Regular cardiac myocyte (primary cell): ENCODE measurements around the gene AGAP4. TPM values are rescaled to one million over a fixed set of nuclear protein-coding genes. Genes with fewer than 3 reads are reported as not detected.

Experiments used
- total RNA-seq: library from RNA; depleted of rRNA; stranded (reverse); fragments of >200 nt; gene quantifications from 2 replicates; pipeline ENCODE4 v1.2.3, GENCODE V29; 2014

The AGAP4 gene
- total RNA-seq: 3.3 and 3.4 TPM in 2 replicates

DNA sequence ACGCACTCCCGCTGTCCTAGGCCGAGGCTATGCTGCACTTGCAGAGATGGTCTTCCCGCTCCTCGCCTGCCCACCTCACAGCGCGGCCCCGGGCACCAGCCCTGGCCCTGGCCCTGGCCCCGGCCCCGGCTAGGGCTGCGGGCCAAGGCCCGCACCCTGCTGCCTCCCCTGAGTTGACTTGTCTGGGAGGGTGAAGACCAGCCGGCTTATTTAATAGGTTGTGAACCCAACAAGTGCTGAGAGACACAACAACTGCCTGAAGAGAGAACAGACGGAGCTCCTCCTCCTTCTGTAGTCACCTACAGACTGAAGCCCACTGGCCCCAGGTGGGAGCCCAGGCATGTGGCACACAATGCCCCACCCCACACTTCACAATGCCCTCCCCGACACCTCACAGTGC is at the start of gene AGAP4:
TSS of gene AGAP4 (minus strand) at position 101 of the 400 bp plus-strand sequence. CDS start 153 bp downstream, outside the sequence.

Other genes with a start within 250 kb of the AGAP4 start
- 7.6 and 8.4 TPM in 2 replicates for gene ZFAND4, start 174.7 kb downstream of the AGAP4 start, total RNA-seq
- gene WASHC2C, start 120.2 kb downstream of the AGAP4 start, total RNA-seq: 14.4 and 17.2 TPM in 2 replicates
- gene TIMM23, start 125.0 kb upstream of the AGAP4 start, total RNA-seq: 71.6 and 121 TPM in 2 replicates
- gene NCOA4, start 183.1 kb upstream of the AGAP4 start, total RNA-seq: 170 and 204 TPM in 2 replicates
- not detected in 2 replicates for gene MSMB, start 198.8 kb upstream of the AGAP4 start, total RNA-seq